Bronchial epithelial cell (primary cell): ENCODE results near the gene MT1M. TPM values are rescaled to one million over a fixed set of nuclear protein-coding genes. Genes with fewer than 3 reads are reported as not detected.
"Not testable (repeated sequence)": the region's sequence is repeated elsewhere in the genome, so short reads cannot be mapped to it uniquely, and the experiment has no call there.

Experiments used
- DNase-seq: peaks from one replicate; pipeline ENCODE4 v3.0.0-alpha.2; 2010; ENCODE audit warnings: low read depth
- FAIRE-seq: peaks from 2 replicates; lab custom pipeline; 2011; peaks lifted over from hg19 to GRCh38; lab: Jason Lieb, UNC
- H3K27me3 ChIP-seq: 2 replicates; pipeline ENCODE4 v1.5.1; 2011; ENCODE audit warnings: low read length; ENCODE audit not compliant: control insufficient read depth, insufficient read depth
- H3K36me3 ChIP-seq: 2 replicates; pipeline ENCODE4 v1.5.1; 2011; ENCODE audit warnings: low read length; ENCODE audit not compliant: control insufficient read depth, insufficient read depth
- H3K4me3 ChIP-seq: 2 replicates; pipeline ENCODE4 v1.5.1; 2011; ENCODE audit warnings: mild to moderate bottlenecking, low read depth, low read length, control low read depth
- total RNA-seq: library from RNA; depleted of rRNA; stranded (reverse); fragments of >200 nt; gene quantifications from 2 replicates; pipeline ENCODE4 v1.2.1, GENCODE V29; 2014
- TF ChIP-seq, protein P1 (sequence below): IDR thresholded peaks from 2 replicates; pipeline ENCODE4 v1.5.1; 2011; ENCODE audit warnings: mild to moderate bottlenecking, moderate library complexity, low read length, control low read depth, inconsistent platforms; ENCODE audit not compliant: insufficient read depth, severe bottlenecking

The MT1M gene
- total RNA-seq, 1 donor from 2014 or later: 0.26 TPM

GRCh38 chr16:56653218-56653617 lies 20.8 kb downstream of the MT1M start:
- Histone ChIP-seq H3K36me3 (no peaks in the 10 kb centered on the region), H3K27me3 (peaks cover 16% of the 10 kb centered on the region), H3K4me3 (no peak overlapping the region)
- TF ChIP-seq, protein P1, sequence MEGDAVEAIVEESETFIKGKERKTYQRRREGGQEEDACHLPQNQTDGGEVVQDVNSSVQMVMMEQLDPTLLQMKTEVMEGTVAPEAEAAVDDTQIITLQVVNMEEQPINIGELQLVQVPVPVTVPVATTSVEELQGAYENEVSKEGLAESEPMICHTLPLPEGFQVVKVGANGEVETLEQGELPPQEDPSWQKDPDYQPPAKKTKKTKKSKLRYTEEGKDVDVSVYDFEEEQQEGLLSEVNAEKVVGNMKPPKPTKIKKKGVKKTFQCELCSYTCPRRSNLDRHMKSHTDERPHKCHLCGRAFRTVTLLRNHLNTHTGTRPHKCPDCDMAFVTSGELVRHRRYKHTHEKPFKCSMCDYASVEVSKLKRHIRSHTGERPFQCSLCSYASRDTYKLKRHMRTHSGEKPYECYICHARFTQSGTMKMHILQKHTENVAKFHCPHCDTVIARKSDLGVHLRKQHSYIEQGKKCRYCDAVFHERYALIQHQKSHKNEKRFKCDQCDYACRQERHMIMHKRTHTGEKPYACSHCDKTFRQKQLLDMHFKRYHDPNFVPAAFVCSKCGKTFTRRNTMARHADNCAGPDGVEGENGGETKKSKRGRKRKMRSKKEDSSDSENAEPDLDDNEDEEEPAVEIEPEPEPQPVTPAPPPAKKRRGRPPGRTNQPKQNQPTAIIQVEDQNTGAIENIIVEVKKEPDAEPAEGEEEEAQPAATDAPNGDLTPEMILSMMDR: no peak
- FAIRE-seq (no peak), DNase-seq (no peak)

GRCh38 chr16:56657555-56658326 lies 25.3 kb downstream of the MT1M start, which contains the start of gene MT1F:
MT1F (plus strand) TSS chr16:56657959; CDS start chr16:56658059, 100 bp downstream.
- TF ChIP-seq, protein P1: no peak
- FAIRE-seq: no peak
- no peaks in the 10 kb centered on the region for H3K36me3 ChIP-seq
- peak within 1 kb of the TSS; percentile 41 for H3K4me3 ChIP-seq
- peaks cover 1% of the 10 kb centered on the region for H3K27me3 ChIP-seq
- peak; percentile 82 for DNase-seq

DNA sequence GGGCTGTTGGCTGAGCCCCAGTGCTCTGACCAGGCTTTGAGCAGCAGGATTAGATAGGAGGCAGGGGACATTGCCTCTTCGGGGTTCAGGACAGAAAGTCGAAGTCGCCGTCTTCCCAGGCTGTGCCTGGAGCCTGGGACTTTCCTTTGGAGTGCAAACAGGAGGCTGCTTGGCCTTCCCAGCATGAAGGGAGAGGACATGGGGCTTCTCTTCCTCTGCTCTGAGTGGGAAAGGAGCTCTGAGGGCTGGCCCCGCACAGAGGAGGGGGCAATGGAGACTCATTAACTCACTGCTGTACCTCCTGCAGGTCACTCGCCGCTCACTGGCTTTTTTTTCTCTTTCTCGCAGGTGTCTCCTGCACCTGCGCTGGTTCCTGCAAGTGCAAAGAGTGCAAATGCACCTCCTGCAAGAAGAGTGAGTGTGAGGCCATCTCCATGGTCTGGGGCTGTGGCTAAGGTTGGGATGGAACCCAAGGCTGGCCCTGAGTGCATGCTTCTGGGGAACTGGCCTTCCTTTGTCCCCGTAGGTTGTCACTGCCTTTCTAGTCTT lies 25.9 kb downstream of the MT1M start:
- Histone ChIP-seq H3K27me3 (no peaks in the 10 kb centered on the region), H3K36me3 (no peaks in the 10 kb centered on the region), H3K4me3 (no peak overlapping the region)
- TF ChIP-seq, protein P1: no peak
- no peak for FAIRE-seq
- DNase-seq: no peak

DNA sequence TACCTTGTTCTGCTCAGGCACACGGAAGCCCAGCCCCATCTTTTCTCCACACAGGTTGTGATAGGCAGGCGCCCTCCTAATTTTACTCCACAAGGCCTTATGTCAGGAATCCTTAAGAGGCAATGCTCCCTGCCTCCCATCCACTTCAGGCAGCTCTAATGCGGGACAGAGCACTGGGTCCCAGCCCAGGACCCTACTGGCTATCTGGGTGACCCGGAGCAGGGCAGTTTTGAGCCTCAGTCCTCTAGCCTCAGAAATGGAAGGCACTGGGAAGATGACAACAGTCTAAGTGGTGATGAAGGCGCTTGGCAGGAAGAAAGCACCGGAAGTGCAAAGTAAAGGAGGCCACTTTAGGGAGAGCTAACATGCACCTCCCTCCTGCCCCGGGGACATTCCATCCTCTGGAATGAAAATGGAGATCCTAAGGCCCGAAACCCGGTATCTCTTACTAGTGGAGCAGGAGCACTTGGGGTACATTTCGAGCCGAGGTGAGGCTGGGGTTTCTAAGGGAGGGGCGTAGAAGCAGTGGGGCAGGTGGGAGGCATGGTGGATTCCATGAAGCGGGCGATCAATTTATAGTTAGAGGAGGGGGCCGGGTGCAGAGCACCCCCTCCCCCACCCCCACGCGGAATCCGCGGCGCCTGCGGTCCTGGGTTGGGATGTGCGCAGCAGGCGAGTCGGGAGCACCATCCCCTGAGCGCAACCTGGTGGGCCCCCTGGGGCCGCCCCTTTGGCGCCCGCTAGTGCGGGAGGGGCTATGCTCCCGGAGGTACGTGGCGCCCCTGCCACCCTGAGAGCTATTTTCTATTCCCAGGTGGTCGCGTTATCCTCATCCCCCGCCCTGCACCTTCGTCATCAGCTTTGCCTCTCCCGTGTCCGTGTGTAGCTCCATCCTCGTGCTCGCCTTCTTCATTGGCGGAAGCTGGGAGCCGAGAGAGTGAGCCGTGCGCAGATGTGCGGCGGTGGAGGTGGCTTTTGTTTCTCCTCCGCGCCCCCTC lies 30.2 kb downstream of the MT1M start:
- FAIRE-seq: no peak
- H3K36me3 ChIP-seq: no peaks in the 10 kb centered on the region
- TF ChIP-seq, protein P1: no peak
- no peak overlapping the region for H3K4me3 ChIP-seq
- peaks cover 7% of the 10 kb centered on the region for H3K27me3 ChIP-seq
- DNase-seq: no peak

DNA sequence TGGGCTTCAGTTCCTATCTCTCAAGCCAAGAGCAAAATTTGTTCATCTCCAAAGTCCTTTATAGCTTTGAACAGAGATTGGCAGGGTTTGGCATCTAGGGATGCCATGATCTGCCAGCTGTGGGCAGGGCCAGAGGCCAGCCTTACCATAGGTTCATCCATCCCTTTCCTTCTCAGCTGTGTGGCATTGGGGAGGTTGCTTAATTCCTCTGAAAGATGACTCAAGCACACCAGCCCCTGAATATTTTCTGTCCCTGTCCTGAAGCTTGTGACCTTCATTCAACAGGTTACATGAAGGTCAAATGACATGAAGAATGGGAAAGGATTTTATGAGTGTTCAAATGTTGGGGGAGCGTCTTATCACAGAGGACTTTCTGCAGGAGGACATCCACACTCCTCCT lies 32.0 kb downstream of the MT1M start:
- DNase-seq (no peak), FAIRE-seq (no peak)
- TF ChIP-seq, protein P1: no peak
- no peak overlapping the region for H3K4me3 ChIP-seq
- H3K36me3 ChIP-seq: no peaks in the 10 kb centered on the region
- peaks cover 15% of the 10 kb centered on the region for H3K27me3 ChIP-seq

DNA sequence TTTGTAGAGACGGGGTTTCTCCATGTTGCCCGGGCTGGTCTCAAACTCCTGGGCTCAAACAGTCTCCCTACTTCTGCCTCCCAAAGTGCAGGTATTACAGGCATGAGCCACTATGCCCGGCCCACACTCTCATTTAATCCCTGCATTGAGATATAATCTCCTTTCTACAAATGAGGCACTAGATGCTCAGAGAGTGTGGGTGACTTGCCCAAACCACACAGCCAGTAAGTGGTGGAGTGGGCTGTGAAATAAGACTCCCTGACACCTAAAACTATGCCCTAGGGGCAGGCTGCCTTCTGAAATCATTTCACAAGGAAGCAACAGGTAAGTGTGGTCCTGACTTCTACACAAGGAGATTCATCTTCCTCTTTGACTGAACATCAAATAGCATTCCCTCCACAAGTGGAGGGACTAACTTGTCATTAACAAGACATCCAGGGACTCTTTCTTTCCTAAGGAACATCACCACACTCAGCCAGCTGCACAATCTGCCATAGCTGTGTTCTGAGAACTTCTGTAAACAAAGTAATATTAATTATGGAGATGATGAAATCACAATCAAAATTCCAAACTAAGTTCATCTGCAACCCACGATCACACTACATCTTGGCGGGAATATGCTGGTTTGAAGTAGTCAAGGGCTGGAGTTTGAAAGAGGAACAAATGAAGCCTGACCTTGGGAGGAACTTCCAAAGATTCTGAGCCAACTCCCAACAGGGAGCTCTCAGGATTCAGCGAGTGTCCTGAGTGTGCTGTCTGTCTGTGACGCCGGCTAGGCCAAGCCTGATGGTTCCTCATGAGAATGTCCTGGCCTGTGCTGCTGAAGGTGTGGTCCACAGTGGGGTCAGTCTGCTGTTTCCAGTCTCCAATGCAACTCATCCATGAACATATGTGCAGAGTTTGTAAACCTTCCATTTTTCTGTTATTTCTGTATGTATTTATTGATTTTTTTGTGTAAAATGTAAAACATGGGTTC lies 33.1 kb downstream of the MT1M start:
- peak; percentile 94 for FAIRE-seq
- DNase-seq, H3K4me3 ChIP-seq, H3K36me3 ChIP-seq: not testable (repeated sequence)
- H3K27me3 ChIP-seq: peaks cover 24% of the 10 kb centered on the region
